Liver (tissue), 3 donors: ENCODE measurements around the gene FZD1.

Experiments used
- ATF3 ChIP-seq: IDR thresholded peaks from 2 replicates; pipeline ENCODE4 v1.6.1; 2016; ENCODE audit warnings: antibody characterized with exemption
- CTCF ChIP-seq: fragments of 150-350 bp; IDR thresholded peaks from 2 replicates; pipeline ENCODE4 v1.5.1; 2017; ENCODE audit warnings: improper control_type of control experiment, low read depth, low read length; ENCODE audit not compliant: missing input control
- JUND ChIP-seq, 2 donors: IDR thresholded peaks; 2 replicates each; pipeline ENCODE4 v1.6.1; 2016; ENCODE audit warnings: antibody characterized with exemption in 2 of 2
- RAD21 ChIP-seq, 2 donors: IDR thresholded peaks; 2 replicates each; pipeline ENCODE4 v1.6.1; 2016; ENCODE audit warnings: antibody characterized with exemption in 2 of 2, mild to moderate bottlenecking in 2 of 2
- SP1 ChIP-seq: IDR thresholded peaks from 2 replicates; pipeline ENCODE4 v1.6.1; 2018; ENCODE audit warnings: antibody characterized with exemption, mild to moderate bottlenecking
- TF ChIP-seq, protein P1 (sequence below): IDR thresholded peaks from 2 replicates; pipeline ENCODE4 v1.6.1; 2016; ENCODE audit warnings: antibody characterized with exemption
- TF ChIP-seq, protein P2 (sequence below): IDR thresholded peaks from 2 replicates; pipeline ENCODE4 v1.6.1; 2016; ENCODE audit warnings: antibody characterized with exemption
- donor health status: healthy.
- donor health status: healthy.

DNA sequence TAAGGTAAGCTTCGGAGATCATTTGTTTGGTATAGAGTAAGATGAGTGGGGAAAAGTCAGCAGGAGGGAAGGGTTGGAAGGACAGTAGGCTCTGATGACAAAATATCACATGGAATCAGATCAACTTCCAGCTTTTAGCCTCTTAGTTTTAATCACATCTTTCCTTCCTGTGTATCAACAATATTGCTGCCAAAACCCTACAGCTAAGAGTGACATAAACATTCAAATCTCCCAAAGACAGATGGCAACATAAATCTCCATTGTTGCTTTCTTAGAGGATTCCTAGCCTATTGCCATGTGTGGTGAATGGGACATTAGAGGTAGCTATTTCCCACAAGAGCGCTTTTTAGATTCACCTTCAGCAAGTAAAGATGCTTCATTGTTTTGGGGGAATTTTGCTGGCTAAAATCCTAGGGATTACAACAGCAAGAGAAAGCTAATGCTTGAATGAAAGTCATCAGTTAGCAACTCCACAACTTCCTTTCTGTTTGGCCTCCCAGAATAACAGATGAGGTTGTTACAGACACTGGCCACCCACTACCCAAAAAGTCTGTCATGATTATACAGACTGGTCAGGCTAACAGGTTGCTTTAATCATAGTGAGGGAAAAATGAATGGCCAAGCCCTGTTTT is 35.2 kb upstream of the FZD1 start:
- no peak for TF ChIP-seq CTCF
- no peak for TF ChIP-seq JUND (IDR thresholded peaks at IDR 0.05)
- TF ChIP-seq, protein P1, sequence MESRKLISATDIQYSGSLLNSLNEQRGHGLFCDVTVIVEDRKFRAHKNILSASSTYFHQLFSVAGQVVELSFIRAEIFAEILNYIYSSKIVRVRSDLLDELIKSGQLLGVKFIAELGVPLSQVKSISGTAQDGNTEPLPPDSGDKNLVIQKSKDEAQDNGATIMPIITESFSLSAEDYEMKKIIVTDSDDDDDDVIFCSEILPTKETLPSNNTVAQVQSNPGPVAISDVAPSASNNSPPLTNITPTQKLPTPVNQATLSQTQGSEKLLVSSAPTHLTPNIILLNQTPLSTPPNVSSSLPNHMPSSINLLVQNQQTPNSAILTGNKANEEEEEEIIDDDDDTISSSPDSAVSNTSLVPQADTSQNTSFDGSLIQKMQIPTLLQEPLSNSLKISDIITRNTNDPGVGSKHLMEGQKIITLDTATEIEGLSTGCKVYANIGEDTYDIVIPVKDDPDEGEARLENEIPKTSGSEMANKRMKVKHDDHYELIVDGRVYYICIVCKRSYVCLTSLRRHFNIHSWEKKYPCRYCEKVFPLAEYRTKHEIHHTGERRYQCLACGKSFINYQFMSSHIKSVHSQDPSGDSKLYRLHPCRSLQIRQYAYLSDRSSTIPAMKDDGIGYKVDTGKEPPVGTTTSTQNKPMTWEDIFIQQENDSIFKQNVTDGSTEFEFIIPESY, result no peak
- TF ChIP-seq ATF3, result no peak
- TF ChIP-seq, protein P2, sequence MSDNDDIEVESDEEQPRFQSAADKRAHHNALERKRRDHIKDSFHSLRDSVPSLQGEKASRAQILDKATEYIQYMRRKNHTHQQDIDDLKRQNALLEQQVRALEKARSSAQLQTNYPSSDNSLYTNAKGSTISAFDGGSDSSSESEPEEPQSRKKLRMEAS, result no peak
- no peak for TF ChIP-seq RAD21 (IDR thresholded peaks at IDR 0.05)
- TF ChIP-seq SP1, result no peak
